Islet precursor cell (in vitro differentiated cells): Measurements from ENCODE around the gene AKR1D1.
A peak's percentile ranks its signal among the peaks of the same experiment; 100 is the strongest.
"Not testable (repeated sequence)": the region's sequence is repeated elsewhere in the genome, so short reads cannot be mapped to it uniquely, and the experiment has no call there.

Experiments used
- DNase-seq: peaks from one replicate; pipeline ENCODE4 v3.0.0-alpha.2; 2018

AKR1D1 gene

DNA sequence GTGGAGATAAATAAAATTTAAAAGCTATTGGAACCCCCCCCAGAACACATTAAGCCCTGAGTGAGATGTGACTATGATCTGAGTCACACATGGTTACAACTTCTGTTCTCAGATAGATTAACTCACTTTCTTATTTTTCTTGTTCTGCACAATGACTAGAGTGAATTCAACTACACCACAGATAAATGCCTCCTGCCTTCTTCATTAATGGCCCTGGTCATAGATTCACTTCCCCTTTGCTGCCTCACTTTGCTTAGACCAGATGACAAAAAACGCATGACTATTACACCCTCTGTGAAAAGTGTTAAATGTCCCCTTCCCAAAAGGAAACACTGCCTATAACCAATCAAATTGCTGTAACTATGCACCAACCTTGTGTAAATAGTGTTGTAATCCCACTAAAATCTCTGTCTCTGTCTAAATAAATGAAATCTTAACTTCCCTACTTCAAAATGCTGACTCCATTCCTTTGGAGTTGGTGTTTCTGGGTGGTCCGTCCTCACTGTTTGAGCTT, 49.4 kb downstream of the AKR1D1 start:
- DNase-seq, result no peak

DNA sequence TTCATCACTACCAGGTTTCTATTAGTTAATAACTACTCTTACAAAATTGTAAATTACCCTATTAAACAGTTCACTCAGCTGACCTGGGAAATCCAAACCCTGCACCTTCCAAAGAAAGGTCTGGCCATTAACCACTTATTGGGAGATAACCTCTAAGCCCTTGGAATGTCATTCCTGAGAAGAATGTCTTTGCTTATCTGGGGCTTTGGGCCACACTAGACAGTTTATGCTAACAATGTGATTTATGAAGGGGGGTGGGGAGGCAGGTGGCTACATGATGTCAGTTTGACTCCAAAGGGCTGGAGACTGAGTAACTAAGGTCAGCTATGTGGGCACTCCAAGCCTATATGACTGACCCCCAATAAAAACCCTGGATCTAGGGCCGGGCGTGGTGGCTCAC, 50.7 kb downstream of the AKR1D1 start:
- peak; percentile 72 for DNase-seq

GRCh38 chr7:138127996-138128395, 51.7 kb downstream of the AKR1D1 start:
- no peak for DNase-seq

- no peak for DNase-seq
Observed at GRCh38 chr7:138129551-138130165, 53.4 kb downstream of the AKR1D1 start.

- no peak for DNase-seq
Observed at GRCh38 chr7:138137423-138138171, 61.3 kb downstream of the AKR1D1 start.

DNA sequence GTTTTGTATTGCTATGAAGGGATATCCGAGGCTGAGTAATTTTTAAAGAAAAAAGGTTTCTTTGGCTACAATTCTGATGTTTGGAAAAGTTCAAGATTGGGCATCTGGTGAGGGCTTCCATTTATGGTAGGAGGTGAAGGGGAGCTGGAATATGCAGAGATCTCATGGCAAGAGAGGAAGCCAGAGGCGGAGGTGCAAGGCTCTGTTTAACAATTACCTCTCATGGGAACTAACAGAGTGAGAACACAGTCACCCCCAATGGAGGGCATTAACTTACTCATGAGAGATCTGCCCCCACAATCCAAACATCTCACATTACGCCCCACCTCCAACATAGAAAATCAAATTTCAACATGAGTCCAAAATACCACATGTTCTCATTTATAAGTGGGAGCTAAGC, 62.0 kb downstream of the AKR1D1 start:
- DNase-seq, result no peak

GRCh38 chr7:138142583-138143201, 66.4 kb downstream of the AKR1D1 start:
- DNase-seq, result no peak

GRCh38 chr7:138144958-138145357, 68.7 kb downstream of the AKR1D1 start:
- no peak for DNase-seq

- not testable (repeated sequence) for DNase-seq
Observed at GRCh38 chr7:138146221-138146620, 70.0 kb downstream of the AKR1D1 start.

- DNase-seq, result not testable (repeated sequence)
Observed at GRCh38 chr7:138146757-138147734, 70.8 kb downstream of the AKR1D1 start.

DNA sequence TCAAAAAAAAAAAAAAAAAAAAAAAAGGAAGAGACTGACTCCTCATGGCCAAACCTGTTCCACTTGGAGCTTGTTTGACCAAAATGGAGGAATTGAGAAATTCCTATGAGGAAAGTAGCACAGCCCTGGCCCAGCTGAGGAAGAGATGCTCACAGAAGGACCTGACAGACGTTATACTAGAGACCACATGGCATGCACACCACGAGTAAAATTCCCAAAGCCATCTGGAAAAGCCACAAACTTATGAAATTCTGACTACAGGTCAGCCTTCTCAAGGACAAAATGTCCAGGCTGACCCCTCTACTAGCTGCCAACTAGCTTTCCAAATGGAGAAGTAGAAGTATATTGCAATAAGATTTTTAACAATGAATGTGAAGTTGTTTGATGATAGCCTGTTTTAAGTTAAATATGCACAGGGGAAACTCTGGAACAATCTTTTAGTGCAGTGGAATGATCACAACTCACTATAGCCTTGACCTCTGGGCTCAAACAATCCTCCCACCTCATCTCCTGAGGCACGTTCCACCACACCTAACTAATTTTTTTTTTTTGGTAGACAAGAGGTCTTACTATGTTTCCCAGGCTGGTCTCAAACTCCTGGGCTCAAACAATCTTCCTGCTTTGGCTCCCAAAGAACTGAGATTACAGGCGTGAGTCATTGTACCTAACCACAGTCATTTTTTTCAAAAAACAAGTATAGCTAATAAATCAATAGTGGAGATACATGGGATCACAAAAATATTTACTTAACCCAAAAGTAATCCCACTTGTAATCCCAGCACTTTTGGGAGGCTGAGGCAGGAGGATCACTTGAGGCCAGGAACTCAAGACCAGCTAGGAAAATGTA, 75.7 kb downstream of the AKR1D1 start:
- DNase-seq, result no peak

- DNase-seq, result no peak
Observed at GRCh38 chr7:138154661-138155060, 78.4 kb downstream of the AKR1D1 start.

GRCh38 chr7:138157702-138158101, 81.4 kb downstream of the AKR1D1 start:
- DNase-seq, result no peak

DNA sequence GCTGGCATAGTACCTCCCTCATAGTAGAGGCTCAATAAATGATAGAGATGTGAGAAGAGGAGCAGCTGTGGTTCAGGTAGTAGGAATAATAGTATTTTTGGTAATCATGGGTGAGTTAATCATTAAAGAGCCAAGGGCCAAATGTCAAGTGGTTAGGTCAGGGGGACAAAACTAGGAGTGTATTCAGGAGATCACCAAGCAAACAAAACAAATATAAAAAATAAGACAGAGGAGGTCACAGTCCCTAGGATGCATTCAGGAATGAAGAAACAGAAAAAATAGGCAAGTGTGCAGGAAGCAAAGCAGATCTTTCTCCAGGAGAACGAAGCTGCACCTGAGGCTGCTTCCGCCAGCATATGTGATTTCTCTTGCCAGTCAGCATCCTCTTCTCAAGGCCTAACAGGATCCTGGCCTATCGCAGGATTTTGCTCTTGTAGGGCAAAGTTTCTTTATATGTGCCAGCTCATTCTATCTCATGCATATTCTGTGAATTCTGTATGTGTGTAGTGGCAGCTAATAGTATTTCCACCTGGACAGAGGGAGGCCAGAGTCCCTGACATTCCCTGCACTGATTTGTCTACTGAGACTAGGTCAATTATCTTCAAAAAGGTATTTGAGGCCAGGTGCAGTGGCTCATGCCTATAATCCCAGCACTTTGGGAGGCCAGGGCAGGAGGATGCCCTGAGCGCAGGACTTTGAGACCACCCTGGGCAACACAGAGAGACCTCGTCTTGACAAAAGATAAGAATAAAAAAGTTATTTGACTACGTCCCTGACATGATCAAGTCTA, 82.7 kb downstream of the AKR1D1 start:
- no peak for DNase-seq

- peak; percentile 92 for DNase-seq
Observed at GRCh38 chr7:138161600-138162081, 85.4 kb downstream of the AKR1D1 start.

DNA sequence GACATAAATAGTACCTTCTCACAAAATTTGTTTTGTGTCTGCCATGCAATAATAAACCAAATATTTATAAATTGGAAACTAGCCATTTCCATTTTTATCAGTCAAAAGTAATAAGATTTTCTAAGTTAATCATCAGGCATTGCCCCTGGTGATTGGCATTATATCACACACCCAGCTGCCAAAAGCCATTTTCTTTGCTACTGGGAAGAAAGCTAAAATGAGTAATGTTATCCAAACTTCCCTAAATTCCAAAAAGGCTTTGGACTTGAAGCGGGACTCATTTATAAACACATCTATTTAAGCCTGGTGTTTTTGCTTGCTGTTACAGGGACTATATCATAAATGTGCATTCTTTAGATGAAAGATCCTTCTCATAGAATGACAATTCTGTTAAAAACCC, 86.0 kb downstream of the AKR1D1 start:
- no peak for DNase-seq

- DNase-seq, result no peak
Observed at GRCh38 chr7:138163800-138164199, 87.5 kb downstream of the AKR1D1 start.

DNA sequence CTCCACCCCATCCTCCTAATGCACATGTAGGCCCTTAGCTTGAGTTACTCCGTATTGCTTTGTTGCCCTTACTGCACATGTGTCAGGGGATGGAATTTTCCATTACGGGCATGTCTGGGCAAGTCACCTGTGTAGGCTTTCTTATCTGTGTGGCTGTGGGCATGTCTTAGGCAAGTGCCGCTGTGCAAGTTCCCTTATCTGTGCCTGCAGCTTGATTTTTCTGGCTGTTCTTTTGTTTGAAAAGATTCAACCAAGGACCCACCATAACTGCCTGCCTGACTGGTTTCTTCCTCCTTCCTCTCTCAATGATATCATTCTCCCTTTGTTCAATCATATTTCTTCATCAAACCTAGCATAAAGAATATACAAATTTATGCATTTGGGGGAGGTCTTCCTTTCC, 88.5 kb downstream of the AKR1D1 start:
- no peak for DNase-seq

- DNase-seq, result no peak
Observed at GRCh38 chr7:138166681-138167080, 90.4 kb downstream of the AKR1D1 start.

GRCh38 chr7:138167222-138167621, 91.0 kb downstream of the AKR1D1 start:
- no peak for DNase-seq

GRCh38 chr7:138167869-138168296, 91.6 kb downstream of the AKR1D1 start:
- DNase-seq, result no peak
